NCI-H510A (cell line): ENCODE measurements around the gene LMF1.
"Not testable (repeated sequence)": the region's sequence is repeated elsewhere in the genome, so short reads cannot be mapped to it uniquely, and the experiment has no call there.

Source experiments
- DNase-seq: peaks from one replicate; lab custom pipeline; 2025; lab: John Stamatoyannopoulos, UW

LMF1 gene

DNA sequence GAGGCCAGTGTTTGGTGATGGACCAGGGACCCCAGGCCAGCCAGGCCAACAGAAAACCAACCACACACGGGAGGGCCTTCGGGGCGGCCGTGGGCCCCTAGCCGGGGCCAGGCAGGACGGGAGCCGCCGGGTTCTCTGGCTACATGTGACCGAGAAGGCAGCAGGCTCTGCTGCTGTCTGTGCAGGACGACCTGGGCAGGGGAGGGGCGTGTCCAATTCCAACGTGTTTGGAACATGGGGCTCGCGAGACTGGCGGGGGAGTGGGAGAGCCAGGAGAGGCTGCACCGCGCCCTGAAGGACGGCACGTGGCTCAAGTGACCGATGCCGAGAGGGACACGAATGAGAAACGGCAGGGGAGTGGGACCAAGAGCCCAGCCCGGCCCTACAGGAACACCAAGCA, 75.4 kb downstream of the LMF1 start:
- DNase-seq: no peak

DNA sequence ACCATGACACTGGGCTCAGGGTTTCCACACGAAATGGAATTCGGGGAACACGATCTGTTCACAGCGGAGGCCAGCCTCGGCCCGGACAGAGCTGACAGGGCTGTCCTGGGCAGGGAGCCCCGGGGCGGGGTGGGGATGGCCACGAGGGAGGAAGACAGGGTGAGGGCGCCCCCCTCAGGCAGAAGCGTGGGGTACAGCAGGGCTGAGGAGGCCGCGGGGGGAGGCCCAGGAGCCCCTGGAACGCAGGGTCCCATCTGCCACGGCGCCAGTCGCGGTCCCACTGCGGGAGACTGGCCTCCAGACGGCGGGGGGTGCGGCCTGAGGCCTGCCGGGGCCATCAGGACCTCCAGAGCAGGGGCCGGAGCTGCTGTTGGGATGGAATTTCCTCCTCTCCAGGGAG, 75.9 kb downstream of the LMF1 start:
- DNase-seq: no peak

DNA sequence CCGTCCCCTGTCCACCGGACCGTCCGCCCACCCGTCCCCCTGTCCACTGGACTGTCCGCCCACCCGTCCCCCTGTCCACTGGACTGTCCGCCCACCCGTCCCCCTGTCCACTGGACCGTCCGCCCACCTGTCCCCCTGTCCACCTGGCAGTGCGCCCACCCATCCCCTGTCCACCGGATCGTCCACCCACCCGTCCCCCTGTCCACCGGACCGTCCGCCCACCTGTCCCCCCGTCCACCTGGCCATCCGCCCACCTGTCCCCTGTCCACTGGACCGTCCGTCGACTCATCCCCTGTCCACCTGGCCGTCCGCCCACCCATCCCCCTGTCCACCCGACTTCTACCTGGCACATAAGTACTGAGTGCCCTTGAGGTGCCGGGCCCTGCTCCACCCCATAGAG, 76.6 kb downstream of the LMF1 start:
- no peak for DNase-seq

DNA sequence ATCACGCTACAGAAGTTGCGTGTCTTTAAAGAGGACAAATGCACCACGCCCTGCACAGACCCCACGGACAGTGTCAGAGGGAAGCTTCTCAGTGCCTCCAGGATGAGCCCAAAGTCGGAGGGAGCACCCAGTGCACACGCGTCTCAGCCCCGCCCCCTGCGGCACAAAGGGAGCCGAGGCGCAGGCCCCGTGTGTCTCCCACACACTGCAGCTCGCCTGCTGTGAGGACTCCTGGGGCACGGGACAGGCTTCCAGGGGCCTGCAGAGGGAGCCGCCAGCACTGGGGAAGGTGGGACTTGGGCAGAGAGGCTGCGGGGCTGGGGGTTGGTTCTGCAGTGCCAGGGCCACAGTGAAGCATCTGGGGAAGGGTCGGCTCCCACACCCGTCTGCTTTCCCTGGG, 77.4 kb downstream of the LMF1 start:
- no peak for DNase-seq

DNA sequence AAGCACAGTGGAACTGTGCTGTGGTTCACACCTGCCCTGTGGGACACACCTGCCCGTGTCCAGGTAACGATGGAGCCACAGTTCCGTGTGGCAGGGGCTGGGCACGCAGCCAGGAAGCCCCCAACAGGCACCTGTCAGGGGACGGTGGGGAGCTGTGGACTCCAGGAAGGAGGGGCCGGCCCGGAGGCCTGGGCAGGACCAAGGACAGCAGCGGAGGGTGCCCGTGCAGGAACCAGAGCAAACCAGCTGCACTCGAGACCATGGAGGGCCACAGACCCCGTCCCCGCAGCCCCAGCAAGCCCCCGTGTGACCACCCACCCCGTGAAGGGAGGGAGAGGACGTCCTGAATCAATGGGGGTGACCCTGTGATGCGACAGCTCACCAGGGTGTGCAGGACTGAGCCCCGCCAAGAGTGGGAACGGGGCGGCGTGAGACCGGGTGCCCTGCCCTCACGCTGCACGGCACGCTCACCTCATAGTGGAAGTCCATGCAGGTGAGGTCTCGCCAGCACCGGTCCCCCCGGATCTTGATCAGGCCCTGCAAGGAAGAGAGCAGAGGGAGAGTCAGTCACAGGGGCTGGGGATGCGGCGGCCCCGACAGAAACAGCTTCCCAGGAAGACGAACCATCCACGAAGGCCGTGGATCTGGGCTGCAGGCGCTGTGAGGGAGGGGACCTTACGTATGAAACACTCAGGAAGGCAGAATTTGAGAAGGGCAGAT, 78.1 kb downstream of the LMF1 start:
- DNase-seq: no peak

DNA sequence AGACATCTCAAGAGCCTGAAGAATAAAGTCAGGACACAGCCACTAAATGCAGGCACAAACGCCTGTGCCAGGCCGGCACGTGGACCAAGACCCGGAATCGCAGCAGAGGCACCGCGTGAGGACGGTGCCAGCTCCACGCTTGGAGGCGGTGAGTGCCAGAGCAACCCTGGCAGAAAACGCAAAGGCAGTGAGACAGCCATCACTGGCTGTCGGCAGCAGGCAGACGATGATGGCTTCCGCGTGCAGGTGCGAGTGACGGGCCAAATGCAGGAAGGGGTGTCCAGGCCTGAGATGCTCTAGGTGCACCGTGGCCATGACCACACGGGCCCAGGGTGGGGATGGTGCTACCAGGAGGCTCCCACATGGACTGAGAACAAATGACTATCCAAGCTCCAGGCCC, 78.8 kb downstream of the LMF1 start:
- DNase-seq: no peak

DNA sequence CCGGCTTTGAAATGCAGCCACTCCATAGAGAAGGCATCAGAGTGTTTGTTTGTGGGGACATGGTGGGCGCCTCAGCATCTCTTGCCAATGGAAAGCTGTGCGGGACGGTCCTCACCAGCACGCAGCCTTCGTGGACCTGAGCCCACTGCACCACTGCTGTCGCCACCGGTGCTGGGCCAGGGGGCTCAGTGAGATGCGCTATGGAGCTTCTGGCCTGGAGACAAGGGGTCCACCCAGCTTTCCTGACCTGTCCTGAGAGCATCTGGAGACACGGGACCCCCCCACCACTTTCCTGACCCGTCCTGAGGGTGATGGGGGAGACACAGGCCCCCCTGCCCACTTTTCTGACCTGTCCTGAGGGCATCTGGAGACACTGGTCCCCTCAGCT, 79.4 kb downstream of the LMF1 start:
- no peak for DNase-seq

DNA sequence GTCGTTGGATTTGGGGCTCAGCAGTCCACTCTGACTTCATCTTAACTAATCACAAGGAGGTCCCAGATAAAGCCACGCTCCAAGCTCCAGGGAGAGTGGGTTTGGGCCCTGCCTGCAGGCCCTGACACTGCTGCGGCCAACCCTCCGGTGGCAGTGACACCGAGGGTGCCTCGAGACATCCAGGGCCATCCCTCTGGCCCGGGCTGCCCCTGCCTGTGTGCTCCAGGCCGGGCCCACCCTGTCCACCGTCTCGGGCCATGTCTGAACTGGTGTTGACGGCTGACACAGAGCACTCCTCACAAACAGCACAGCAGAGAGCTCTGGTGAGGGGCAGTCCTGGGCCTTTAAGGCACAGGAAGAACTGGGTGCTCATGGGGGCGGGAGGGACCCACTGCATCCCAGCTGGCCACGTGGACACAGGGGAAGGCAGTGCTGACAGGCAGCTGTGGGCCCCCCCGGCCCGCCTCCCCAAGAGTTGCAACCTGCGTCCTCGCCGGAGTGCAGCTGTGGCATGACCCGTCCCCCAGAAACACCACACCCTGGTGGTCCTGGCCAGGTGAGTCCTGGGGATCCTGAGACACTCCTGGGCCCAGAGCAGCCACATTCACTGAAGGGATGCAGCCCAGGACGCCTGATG, 80.0 kb downstream of the LMF1 start:
- DNase-seq: no peak

DNA sequence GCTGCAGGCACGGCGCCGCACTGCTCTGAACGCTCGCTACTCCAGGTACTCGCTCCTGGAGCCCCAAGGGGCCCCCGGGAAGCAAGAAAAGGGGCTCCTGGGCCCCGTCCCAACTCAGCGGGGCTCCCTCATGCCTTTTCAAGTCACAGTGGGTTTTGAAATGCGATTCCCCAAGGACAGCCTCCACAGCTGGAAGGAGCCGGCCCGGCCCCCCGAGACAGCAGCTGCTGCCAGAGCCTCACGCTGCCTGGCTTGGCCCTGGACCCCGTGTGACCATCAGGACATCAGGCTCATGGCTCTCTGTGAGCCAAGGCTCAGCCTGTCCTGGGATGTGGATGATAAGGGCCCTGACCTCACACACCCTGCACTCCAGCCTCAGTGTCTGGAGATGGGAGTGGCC, 80.6 kb downstream of the LMF1 start:
- no peak for DNase-seq

DNA sequence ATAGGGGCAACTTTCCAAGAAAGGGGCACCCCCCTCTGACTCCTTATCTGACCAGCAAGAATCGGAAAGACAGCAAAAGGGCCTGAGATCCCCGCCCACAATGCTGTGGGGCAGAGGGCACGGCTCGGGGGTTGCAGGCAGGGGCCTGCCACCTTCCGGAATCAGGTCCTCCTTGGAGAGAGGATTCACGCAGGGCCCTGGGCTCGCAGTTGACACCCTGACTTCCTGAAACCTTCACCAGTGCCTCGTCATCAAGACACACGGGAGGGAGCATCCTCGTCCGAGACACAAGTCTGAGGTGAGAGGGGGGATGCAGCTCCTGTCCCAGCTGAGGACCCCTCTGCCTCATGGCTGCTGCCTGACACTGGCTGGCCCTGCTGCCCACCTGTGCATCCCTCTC, 81.2 kb downstream of the LMF1 start:
- no peak for DNase-seq

DNA sequence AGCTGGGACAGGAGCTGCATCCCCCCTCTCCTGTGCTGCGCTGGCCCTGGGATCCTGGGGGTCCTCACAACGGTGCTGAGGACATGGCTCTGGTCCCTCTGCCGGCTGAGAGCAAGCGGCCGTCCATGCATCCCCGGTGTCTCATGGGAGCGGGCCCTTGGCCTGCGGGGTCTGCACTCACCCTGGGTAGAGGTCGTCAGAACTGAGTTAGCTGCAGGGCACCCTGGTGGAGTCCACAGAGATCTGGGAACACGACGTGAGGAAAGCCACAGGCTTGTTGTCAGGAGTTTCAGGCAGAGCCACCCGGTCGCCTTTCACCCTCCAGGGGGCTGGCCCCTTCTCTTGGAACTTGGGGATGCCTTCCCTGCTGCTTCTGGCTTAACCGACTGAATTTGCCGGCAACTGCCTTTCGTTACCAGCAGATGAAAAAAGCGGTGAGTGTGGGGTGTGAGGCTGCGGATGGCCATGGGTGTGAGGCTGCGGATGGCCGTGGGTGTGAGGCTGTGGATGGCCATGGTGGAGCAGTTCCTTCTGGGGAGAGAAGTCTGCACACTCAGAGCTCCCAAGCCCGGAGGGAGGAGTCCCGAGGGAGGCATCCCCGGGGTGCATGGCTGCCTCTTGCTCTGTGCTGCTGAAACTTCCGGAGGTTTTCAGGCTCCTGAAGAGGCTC, 81.7 kb downstream of the LMF1 start:
- no peak for DNase-seq

DNA sequence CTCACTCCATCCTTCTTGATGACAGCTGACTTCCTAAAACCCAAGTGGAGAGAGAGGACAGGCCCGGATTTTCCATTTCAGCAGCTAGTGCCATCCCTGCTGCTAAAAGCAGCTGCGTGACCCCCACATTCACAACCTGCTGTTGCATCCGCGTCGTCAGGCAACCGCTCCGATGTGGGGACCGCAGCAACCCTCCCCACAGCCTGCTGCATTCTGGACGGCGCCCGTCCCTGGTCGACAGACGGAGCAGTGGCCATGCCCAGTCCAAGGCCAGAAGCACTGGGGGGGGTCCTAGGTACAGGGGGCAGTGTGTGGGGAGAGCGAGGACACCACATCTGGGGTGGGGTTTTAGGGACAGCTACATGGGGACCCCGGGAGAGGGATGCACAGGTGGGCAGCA, 82.3 kb downstream of the LMF1 start:
- not testable (repeated sequence) for DNase-seq

DNA sequence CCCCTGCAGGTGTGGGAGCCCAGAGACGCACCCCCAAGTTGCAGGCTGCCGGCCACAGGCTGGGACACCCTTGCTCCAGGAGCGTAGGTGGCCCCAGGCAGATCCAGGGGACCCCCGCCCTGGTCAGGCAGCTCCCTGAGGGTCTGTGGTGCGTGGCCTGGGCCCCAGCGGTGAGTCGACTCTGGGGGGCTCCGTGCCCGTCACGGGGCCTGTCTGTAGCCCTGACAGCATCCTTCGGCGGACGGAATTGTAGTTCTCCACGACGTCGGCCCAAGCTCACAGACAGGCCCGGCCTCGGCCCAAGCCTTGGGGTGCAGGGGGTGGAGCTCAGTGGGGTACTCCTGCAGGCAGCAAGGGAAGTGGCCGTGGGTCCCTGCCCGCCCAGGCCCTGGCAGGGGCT, 82.9 kb downstream of the LMF1 start:
- DNase-seq: no peak

DNA sequence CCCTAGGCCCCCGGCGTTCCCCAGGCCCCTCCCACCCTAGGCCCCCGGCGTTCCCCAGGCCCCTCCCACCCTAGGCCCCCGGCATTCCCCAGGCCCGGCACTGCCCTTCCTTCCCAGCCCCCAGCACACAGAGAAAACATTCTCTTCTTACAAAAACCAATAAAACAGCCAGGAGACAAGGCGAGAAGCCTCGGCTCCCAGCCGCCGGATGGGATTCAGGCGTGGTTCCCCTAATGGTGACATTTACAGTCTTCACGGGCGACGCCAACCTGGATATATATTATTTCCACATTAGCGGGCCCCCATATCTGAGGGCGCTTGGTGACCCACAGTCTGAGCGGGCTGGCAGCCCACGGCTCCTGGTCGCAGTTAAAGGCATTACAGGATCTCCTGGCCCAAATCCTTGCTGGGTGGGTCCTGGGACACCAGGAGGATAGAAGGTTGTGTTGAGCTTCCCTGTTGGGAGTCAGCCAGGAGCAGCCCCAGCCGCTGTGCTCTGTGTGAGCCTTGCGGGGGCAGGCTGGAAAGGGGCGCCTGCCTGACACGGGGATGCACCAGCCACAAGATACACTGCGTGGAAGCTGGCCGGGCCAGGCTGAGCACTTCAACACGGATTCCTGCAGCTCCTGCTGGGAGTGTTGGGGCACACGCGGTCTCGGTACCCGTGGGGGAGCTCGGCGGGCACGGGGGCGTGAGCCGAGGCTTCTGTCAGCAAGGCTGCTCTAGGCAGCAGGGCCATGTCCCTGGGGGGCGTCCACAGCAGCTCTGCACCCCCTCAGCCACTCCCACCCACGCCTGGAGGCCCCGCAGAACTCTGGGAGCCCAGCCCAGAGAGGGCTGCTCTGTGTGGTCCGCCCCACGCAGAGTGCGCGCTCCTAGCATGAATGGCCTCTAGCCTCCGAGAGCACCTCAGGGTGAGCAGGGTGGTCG, 83.7 kb downstream of the LMF1 start:
- DNase-seq: no peak

DNA sequence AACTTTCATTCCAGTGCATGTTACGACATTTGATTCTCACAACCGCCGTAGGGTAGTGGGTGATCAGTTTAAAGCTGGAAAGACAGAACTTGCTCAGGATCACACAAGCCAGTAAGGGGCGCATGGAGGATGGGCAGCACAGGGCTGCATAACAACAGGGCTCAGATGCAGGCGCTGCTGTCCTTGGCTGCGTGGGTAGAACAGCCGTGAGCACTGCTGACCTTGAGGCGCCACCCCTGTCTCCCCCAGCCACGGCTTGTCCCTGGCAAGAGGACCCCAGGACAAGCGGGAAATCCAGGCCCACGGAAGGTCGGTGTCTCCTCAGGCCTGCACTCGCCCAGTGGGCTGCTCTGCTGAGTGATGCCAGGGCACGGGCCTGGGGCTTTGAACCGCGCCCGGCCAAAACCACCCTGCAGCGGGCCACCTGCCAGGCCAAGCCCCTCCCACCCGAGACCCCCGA, 84.7 kb downstream of the LMF1 start:
- no peak for DNase-seq

DNA sequence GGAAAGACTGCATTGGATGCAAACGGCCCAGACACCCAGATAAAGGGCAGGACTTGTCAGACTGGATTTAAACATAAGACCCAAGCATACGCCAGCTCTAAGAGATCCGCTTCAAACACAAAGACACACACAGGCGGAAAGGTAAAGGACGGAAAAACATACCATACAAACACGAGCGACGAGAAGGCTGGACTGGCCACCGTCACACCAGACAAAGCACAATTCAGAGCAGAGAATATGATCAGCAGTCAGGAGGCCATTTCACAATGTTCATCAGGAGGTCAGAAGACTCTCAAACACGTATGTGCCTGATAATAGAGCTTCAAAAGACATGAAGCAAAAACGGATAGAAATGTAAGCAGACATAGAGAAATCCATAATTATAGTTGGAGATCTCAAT, 85.4 kb downstream of the LMF1 start:
- no peak for DNase-seq

DNA sequence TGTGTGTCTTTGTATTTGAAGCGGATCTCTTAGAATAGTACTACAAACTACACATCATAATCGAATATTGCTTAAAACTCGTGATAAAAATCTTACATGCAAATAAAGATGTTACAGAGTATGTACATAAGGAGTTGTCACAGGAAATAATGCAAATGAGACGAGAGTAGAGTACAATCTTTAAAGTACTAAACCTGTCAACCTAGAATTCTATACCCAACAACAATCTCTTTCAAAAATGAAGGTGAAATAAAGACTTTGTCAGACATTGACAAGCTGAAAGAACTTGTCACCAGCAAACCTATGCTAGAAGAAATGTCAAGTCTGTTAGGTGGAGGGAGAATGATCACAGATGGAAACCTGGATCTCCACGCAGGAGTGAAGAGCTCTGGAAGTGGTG, 86.6 kb downstream of the LMF1 start:
- DNase-seq: no peak

DNA sequence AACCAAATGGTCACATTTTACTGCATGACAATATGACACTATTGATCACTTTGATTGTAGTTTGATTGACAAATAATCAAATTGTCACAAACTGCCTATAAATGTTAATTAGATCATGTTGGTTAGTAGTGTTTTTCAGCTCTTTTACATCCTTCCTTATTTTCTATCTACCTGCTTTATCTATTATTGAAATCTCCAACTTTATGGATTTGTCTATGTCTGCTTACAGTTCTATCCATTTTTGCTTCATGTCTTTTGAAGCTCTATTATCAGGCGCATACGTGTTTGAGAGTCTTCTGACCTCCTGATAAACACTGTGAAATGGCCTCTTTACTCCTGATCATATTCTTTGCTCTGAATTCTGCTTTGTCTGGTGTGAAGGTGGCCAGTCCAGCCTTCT, 87.0 kb downstream of the LMF1 start:
- no peak for DNase-seq

DNA sequence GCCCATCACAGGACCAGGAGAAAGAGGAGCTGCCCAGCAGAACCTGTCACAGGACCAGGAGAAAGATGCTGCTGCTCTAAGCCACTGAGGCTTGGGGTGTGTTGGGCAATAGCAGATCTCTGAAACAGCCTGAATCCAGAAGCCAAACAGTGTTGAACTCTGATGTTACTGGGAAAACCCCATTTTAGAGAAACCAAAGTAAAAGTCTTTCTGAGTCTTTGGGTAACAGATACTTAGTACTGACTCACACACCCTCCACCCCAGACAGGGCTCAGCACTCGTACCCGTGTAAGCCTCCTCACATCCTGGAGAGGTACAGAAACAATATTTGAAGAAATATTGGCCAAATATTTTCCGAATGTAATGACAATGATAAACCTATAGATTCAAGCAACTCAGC, 87.4 kb downstream of the LMF1 start:
- no peak for DNase-seq

DNA sequence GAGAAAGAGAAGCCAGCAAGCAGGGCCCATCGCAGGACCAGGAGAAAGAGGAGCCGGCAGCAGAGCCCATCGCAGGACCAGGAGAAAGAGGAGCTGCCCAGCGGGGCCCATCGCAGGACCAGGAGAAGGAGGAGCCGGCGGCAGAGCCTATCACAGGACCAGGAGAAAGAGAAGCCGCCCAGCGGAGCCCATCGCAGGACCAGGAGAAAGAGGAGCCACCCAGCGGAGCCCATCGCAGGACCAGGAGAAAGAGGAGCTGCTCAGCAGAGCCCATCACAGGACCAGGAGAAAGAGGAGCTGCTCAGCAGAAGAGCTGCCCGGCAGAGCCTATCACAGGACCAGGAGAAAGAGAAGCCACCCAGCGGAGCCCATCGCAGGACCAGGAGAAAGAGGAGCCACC, 88.1 kb downstream of the LMF1 start:
- not testable (repeated sequence) for DNase-seq

DNA sequence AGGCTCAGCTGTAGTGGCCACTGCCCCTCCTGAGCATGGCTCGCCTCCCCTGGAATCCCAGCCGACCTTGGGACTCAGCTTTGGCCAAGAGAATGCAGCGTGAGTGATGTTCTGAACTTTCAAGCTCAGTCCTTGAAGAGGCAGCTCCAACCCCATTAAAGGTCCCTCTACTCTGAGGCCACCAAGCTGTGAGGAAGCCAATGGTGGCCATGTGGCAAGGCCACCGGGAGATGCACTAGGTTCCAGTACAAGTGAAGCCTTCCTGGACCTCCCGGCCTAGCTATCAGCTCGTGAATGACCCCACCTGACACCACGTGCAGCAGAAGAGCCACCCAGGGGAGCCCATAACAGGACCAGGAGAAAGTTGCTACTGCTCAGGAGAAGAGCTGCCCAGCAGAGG, 88.5 kb downstream of the LMF1 start:
- no peak for DNase-seq
